ENCODE data around the gene ERH. TPM values are rescaled to one million over a fixed set of nuclear protein-coding genes. Genes with fewer than 3 reads are reported as not detected.

The ERH gene
- total and polyA plus RNA-seq, 10 of the 15 experiments (the other 5 are each of a cell fraction or from before 2014, with no cell fraction given) = 255 to 852 (median 382) TPM

DNA sequence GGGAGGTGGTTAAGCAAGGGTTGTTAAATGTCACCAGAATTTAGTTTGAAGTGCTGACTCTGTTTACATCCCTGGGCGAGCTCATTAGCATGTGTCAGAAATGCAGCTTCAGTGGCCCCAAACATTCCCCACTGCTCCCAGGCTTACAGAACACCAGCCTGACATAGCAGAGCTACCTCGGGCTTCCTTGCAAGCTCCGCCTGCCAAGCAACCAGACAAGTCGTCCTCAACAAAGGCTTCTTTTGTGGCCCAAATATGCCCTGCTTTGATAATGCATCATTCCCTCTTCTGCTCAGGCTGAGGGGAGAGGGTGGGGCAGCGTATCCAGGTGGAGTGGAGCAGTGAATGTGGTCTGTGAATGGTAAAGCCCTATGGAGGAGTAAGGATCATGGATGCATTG, 28.0 kb downstream of the ERH start (continued):
- TF ChIP-seq STAT1 (conservative IDR thresholded peaks at IDR 0.05) = no peak
- no peak for TF ChIP-seq ETV6 (conservative IDR thresholded peaks at IDR 0.05 in 1 of 2, IDR thresholded peaks at IDR 0.05 in 1 of 2; ENCODE audit: borderline replicate concordance in 1 of 2, low read depth in 1 of 2)

DNA sequence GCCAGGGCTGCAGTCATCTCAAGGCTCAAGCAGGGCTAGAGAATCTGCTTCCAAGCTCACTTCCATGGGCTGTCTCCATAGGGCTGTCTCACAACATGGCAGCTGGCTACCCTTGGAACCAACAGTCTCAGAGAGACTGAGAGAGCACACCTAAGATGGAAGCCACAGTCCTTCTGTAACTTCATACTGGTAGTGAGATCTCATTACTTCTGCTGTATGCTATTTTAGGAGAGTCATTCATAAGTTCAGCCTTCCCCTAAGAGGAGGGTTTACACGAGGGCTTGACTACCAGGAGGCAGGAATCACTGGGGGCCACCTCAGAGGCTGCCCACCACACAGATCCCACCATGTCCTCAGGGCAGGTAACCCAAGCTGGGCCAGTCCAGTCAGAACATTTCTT, 29.7 kb downstream of the ERH start:
- ChIA-PET SMC1A (ENCODE audit: uncharacterized antibody, unreplicated experiment) (interaction anchor here (1.1 to 2.1 kb wide), 3 partner anchors 9 to 91 kb away, joined by 3 to 9 read pairs (median 5); no protein-coding TSS in a partner anchor), POLR2A (interaction anchor here (0.6 to 1.6 kb wide), 2 partner anchors 8 to 45 kb away, joined by 3 to 8 read pairs; no protein-coding TSS in a partner anchor), CTCF (interaction anchor here (0.6 to 2.3 kb wide), 5 partner anchors 10 to 40 kb away, joined by 3 to 6 read pairs (median 4); no protein-coding TSS in a partner anchor), RAD21 (ENCODE audit: unreplicated experiment) (no interaction called here)
- no peak overlapping the region for H3K4me2 ChIP-seq (ENCODE audit: control insufficient read depth, insufficient read depth)
- H2AFZ ChIP-seq (ENCODE audit: control insufficient read depth, low read depth, low read length) = no peak overlapping the region
- H3K4me1 ChIP-seq (ENCODE audit: control insufficient read depth, insufficient read depth, low read length) = no peaks in the 10 kb centered on the region; the same call in 1 of the 2 replicates
- H3K27me3 ChIP-seq (replicated peaks in 1 of 2; ENCODE audit: control insufficient read depth in 2 of 2, insufficient read depth in 2 of 2, low read length in 1 of 2) = no peaks in the 10 kb centered on the region
- peaks cover 0 to 3% of the 10 kb centered on the region in 2 experiments; a peak in 2 of 4 replicates for H3K36me3 ChIP-seq (ENCODE audit: control insufficient read depth in 2 of 2, insufficient read depth in 2 of 2, low read length in 1 of 2)
- in situ Hi-C loops (cut with MboI) (no loop called here), intact Hi-C loops (cut with micrococcal nuclease; ENCODE audit: unreplicated experiment) (no loop called here)
- no peak overlapping the region for H3K27ac ChIP-seq (ENCODE audit: control insufficient read depth, insufficient read depth)
- H3K79me2 ChIP-seq (ENCODE audit: control insufficient read depth, insufficient read depth, low read length) = no peaks in the 10 kb centered on the region
- no peaks in the 10 kb centered on the region for H4K20me1 ChIP-seq (ENCODE audit: control insufficient read depth, insufficient read depth)
- BruUV-seq (replicated peaks) = no TSS peak
- FAIRE-seq = no peak
- H3K9me3 ChIP-seq (replicated peaks; ENCODE audit: control insufficient read depth, insufficient read depth, low read length) = no peaks in the 10 kb centered on the region
- H3K9ac ChIP-seq (ENCODE audit: control insufficient read depth, insufficient read depth, low read length) = no peak overlapping the region
- ATAC-seq = no peak
- no peak overlapping the region for H3K4me3 ChIP-seq
- 50% methylated on average over 1 of the region's 1 CpG for WGBS (ENCODE audit: insufficient coverage, insufficient replicate concordance, low lambda C conversion rate, missing lambda C conversion rate)
- no peak for DNase-seq (ENCODE audit: low read depth, low spot score)
- TF ChIP-seq, protein P1, sequence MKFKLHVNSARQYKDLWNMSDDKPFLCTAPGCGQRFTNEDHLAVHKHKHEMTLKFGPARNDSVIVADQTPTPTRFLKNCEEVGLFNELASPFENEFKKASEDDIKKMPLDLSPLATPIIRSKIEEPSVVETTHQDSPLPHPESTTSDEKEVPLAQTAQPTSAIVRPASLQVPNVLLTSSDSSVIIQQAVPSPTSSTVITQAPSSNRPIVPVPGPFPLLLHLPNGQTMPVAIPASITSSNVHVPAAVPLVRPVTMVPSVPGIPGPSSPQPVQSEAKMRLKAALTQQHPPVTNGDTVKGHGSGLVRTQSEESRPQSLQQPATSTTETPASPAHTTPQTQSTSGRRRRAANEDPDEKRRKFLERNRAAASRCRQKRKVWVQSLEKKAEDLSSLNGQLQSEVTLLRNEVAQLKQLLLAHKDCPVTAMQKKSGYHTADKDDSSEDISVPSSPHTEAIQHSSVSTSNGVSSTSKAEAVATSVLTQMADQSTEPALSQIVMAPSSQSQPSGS (IDR thresholded peaks at IDR 0.05; ENCODE audit: low read length) = no peak
- TF ChIP-seq MYC (IDR thresholded peaks at IDR 0.05; ENCODE audit: insufficient read depth, insufficient read length, insufficient replicate concordance, low read length, severe bottlenecking) (no peak), NR2F1 (conservative IDR thresholded peaks at IDR 0.05) (no peak), STAT3 (IDR thresholded peaks at IDR 0.05; ENCODE audit: low read depth, low read length) (no peak), KDM1A (IDR thresholded peaks at IDR 0.05; ENCODE audit: borderline replicate concordance) (no peak), SREBF1 (IDR thresholded peaks at IDR 0.05; ENCODE audit: low read length) (no peak), HDGF (IDR thresholded peaks at IDR 0.05) (no peak), CEBPB (IDR thresholded peaks at IDR 0.05; ENCODE audit: borderline replicate concordance in 1 of 2, low read depth in 2 of 2, low read length in 2 of 2) (no peak)
- TF ChIP-seq, protein P2, sequence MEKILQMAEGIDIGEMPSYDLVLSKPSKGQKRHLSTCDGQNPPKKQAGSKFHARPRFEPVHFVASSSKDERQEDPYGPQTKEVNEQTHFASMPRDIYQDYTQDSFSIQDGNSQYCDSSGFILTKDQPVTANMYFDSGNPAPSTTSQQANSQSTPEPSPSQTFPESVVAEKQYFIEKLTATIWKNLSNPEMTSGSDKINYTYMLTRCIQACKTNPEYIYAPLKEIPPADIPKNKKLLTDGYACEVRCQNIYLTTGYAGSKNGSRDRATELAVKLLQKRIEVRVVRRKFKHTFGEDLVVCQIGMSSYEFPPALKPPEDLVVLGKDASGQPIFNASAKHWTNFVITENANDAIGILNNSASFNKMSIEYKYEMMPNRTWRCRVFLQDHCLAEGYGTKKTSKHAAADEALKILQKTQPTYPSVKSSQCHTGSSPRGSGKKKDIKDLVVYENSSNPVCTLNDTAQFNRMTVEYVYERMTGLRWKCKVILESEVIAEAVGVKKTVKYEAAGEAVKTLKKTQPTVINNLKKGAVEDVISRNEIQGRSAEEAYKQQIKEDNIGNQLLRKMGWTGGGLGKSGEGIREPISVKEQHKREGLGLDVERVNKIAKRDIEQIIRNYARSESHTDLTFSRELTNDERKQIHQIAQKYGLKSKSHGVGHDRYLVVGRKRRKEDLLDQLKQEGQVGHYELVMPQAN (conservative IDR thresholded peaks at IDR 0.05) = no peak
- TF ChIP-seq, protein P3, sequence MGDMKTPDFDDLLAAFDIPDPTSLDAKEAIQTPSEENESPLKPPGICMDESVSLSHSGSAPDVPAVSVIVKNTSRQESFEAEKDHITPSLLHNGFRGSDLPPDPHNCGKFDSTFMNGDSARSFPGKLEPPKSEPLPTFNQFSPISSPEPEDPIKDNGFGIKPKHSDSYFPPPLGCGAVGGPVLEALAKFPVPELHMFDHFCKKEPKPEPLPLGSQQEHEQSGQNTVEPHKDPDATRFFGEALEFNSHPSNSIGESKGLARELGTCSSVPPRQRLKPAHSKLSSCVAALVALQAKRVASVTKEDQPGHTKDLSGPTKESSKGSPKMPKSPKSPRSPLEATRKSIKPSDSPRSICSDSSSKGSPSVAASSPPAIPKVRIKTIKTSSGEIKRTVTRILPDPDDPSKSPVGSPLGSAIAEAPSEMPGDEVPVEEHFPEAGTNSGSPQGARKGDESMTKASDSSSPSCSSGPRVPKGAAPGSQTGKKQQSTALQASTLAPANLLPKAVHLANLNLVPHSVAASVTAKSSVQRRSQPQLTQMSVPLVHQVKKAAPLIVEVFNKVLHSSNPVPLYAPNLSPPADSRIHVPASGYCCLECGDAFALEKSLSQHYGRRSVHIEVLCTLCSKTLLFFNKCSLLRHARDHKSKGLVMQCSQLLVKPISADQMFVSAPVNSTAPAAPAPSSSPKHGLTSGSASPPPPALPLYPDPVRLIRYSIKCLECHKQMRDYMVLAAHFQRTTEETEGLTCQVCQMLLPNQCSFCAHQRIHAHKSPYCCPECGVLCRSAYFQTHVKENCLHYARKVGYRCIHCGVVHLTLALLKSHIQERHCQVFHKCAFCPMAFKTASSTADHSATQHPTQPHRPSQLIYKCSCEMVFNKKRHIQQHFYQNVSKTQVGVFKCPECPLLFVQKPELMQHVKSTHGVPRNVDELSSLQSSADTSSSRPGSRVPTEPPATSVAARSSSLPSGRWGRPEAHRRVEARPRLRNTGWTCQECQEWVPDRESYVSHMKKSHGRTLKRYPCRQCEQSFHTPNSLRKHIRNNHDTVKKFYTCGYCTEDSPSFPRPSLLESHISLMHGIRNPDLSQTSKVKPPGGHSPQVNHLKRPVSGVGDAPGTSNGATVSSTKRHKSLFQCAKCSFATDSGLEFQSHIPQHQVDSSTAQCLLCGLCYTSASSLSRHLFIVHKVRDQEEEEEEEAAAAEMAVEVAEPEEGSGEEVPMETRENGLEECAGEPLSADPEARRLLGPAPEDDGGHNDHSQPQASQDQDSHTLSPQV (IDR thresholded peaks at IDR 0.05) = no peak
- TF ChIP-seq, protein P4, sequence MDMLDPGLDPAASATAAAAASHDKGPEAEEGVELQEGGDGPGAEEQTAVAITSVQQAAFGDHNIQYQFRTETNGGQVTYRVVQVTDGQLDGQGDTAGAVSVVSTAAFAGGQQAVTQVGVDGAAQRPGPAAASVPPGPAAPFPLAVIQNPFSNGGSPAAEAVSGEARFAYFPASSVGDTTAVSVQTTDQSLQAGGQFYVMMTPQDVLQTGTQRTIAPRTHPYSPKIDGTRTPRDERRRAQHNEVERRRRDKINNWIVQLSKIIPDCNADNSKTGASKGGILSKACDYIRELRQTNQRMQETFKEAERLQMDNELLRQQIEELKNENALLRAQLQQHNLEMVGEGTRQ (IDR thresholded peaks at IDR 0.05; ENCODE audit: borderline replicate concordance, low read depth, low read length) = no peak
